GM13976 (cell line): ENCODE data around the gene OR5K2.

ENCODE experiments used
- DNase-seq: peaks from one replicate; pipeline ENCODE4 v3.0.0; 2012; ENCODE audit warnings: low spot score
- in situ Hi-C: fragments of 300-500 bp; cut with MboI; formaldehyde crosslinking; loops from one replicate; pipeline ENCODE4 v1.12.0; 2022; ENCODE audit warnings: low sequenced_read_pairs, mixed read lengths, inconsistent platforms; ENCODE audit not compliant: unreplicated experiment
- TF ChIP-seq, protein P1 (sequence below): IDR thresholded peaks from 2 replicates; pipeline ENCODE4 v1.5.1; 2012; ENCODE audit warnings: borderline replicate concordance, mild to moderate bottlenecking; ENCODE audit not compliant: insufficient read depth; ENCODE audit errors: extremely low read depth, missing control alignments, control extremely low read depth

The OR5K2 gene

DNA sequence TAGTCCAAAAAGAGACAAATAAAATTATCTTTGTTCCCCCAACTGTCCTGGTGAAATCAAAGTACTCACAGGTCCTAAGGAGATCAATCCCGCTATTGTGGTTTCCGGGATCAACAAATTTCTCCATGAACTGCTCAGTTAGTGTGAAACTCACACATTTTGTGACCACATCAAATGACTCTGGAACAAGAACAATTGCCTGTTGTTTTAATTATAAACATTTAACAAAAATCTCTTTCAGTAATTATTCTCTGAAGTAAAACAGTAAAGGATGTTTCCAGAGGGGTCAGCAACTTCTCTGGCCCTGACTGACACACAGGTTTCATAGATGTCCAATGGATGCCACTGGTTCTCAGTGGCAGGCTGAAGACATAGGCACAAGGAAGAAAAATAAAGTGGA is 21.3 kb downstream of the OR5K2 start:
- DNase-seq: no peak
- in situ Hi-C loops: loop anchor here (10.0 kb wide), 1 partner anchor 164 kb away; the partner anchor contains the start of gene OR5K4
- TF ChIP-seq, protein P1, sequence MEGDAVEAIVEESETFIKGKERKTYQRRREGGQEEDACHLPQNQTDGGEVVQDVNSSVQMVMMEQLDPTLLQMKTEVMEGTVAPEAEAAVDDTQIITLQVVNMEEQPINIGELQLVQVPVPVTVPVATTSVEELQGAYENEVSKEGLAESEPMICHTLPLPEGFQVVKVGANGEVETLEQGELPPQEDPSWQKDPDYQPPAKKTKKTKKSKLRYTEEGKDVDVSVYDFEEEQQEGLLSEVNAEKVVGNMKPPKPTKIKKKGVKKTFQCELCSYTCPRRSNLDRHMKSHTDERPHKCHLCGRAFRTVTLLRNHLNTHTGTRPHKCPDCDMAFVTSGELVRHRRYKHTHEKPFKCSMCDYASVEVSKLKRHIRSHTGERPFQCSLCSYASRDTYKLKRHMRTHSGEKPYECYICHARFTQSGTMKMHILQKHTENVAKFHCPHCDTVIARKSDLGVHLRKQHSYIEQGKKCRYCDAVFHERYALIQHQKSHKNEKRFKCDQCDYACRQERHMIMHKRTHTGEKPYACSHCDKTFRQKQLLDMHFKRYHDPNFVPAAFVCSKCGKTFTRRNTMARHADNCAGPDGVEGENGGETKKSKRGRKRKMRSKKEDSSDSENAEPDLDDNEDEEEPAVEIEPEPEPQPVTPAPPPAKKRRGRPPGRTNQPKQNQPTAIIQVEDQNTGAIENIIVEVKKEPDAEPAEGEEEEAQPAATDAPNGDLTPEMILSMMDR: no peak

DNA sequence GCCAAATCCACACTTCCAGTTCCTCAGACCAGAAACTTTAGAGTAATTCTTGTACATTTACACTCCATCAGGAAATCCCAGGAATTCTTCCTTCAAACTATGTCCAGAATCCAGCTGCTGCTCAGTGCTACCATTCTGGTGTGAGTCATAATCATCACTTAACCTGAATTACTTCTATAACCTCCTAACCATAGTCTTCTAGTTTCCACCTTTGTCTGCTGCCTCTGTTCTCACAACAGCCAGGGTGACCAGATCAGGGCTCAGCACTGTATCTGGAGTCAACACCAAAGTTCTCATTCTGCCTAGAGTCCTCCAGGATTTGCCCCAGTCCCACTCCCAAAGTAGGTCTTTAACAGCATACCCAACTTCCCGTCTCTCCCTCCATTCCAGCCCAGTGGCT is 21.9 kb downstream of the OR5K2 start:
- DNase-seq: no peak
- in situ Hi-C loops: loop anchor here (10.0 kb wide), 1 partner anchor 165 kb away; the partner anchor contains the start of gene OR5K4
- TF ChIP-seq, protein P1: no peak

DNA sequence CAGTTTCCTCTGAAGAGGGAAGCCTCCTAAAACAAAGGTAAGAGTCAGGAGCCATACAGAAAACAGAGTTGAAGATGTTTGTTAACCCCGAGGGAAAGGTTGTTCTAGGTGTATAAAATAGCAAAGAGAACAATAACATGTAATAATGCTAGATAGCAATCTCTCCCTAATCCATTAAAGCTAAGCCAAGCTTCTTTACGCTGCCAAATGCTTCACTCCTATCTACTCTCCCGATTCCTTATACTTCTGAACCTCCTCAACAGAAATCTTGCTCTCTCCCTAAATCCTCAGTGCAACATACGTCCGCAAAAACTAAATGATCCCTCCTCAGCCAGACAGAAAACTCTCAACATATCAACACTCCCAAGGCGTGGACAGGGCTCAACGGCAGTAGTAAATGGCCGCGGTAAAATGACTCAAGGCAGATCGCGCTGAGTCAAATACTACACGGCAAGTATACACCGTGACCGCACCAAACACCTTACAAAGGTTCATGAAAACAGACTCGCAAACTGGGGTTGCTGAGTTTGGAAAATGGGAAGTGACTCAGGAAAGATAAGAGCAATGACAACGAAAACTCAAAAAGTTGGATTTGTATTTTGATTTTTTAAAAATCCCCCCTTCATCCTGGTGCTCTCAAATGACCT is 24.5 kb downstream of the OR5K2 start:
- TF ChIP-seq, protein P1: no peak
- peak; percentile 41 for DNase-seq
- in situ Hi-C loops: no loop called here

DNA sequence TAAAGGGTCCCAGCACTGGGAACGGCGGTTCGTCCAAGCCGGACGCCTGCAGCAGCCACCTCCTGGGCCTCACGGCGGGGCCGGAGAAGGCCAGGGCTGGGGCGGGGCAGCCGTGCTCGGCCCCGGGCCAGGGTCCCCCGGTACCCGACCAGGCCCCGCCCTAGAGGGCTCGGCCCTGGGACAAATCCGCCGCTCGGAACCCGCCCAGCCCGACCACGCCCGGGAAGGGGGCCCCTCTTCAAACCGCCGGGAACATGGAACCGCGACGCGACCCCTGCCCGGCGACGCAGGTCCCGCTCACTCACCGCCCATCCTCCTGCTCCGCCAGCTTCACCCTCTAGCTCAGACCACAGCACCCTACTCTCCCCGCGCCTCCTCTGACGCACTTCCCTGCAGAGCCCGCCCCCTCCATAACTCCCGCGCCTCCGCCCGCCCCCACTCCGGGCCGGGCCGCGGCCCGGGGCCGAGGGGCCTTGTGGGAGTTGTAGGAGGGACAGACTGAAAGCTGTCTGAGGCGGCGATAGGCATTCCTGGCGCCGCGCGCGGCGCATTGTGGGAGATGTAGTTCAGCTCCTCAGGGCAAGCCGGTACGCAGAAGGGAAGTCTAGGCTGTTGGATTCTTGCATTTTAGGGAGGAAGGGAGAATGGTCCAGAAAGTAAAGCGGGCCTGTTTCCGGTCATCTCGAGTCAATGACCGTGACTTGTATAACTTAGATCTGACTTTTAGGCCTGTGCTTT is 25.2 kb downstream of the OR5K2 start, which contains the start of gene CLDND1:
CLDND1 (minus strand) TSS at position 359 of the 738 bp plus-strand sequence. CDS start 1,478 bp downstream, outside the sequence.
- TF ChIP-seq, protein P1: no peak
- DNase-seq: peak; percentile 93
- in situ Hi-C loops: no loop called here

DNA sequence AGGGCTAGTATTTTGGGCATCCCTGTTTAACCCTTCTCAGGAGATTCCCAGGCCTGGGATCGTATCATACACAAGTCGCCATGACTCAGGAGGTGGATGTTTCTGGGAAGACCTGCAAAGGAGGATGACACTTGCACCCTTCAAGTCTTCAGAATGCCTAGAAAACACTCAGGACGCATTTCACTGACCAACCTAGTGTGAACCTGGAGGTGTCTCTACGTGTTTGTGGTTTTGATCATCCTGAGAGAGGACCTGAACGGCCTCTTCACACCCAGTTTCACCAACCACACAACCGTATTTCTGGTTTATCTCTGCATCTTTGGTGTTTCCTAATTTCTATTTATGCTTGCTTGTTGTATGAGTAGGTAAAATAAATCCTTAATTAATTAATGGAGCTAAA is 28.0 kb downstream of the OR5K2 start:
- TF ChIP-seq, protein P1: no peak
- in situ Hi-C loops: no loop called here
- DNase-seq: peak; percentile 36

DNA sequence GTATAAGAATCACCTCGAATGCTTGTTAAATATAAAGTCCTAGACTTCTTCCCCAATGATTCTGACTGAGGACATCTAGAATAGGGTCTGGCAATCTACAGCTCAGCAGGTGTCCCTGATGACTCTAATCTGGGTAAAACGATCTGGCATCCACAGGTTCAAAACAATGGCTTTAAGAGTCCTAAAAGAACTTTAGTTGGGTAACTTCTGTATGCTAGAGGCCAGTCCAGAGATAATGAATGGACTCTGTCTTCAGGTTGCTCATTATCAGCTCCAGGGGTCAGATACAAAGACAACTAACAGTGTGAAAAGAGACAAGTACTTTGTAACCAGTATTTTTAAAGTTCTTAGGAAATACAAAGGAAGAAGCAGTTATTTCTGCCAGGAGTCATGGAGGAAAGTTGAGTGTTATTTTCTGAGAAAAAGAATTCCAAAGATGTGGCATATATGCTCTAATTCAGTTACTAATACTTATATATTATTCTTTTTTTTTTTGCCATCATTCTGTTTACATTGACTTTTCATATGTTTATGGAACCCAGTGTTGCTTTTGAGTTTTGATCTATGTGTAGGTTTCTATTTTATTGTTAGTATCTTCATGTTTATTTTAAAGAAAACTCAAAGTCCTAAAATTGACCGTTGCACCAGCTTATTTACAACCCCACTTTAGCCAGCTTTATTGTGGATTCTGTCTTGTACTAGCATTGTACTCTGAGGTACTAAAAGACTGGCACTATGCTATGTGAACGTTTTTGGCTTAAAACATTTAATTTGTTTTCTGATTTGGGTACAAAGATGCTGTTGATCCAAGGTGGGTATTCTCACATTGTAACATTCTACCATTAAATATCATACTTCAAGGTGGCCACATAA is 31.2 kb downstream of the OR5K2 start:
- DNase-seq: no peak
- in situ Hi-C loops: no loop called here
- TF ChIP-seq, protein P1: no peak
